ENCODE data around the gene GART. TPM values are rescaled to one million over a fixed set of nuclear protein-coding genes. Genes with fewer than 3 reads are reported as not detected.

The GART gene
- total and polyA plus RNA-seq, 2 of the 8 experiments (the other 6 are each of a cell fraction or from before 2014, with no cell fraction given): 23.1 to 231 TPM

DNA sequence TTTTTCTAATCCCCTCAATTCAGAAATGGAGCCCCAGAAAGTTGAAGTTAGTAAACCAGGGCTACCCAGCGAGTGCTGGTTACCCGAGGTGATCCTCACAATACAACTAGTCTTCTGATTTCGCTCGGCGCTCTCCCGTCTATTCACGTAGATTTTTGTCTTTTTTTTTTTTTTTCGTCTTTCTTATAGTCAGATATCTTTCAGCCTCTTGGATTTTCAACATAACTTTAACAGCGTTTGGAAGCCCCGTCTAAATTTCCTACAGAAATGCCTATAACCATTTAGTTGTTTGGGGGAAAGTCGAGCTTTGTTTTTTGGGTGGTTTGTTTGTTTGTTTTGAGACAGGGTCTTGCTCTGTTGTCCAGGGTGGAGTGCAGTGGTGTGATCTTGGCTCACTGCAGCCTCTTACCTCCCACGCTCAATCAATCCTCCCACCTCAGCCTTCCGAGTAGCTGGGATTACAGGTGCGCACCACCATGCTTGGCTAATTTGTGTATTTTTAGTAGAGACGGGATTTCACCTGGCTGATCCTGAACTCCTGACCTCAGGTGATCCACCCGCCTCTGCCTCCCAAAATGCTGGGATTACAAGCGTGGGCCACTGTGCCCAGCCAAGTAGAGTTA, 61.3 kb downstream of the GART start:
- Histone ChIP-seq H3K9ac (replicated peaks in 1 of 4; ENCODE audit: extremely low read depth in 1 of 4, low read depth in 3 of 4, low read length in 3 of 4) (peak overlapping the region in 3 of 4 experiments; percentile 61 to 75 (median 69); a peak in 6 of 7 replicates), H3K4ac (replicated peaks; ENCODE audit: insufficient read length, low read depth, low read length) (no peak overlapping the region), H3K18ac (ENCODE audit: extremely low read depth, low read length) (no peak overlapping the region), H3K56ac (replicated peaks; ENCODE audit: insufficient read length, low read depth, low read length) (peak overlapping the region; percentile 79), H4K20me1 (replicated peaks in 1 of 2; ENCODE audit: control insufficient read depth in 1 of 2, insufficient read depth in 2 of 2, low read length in 2 of 2) (peaks cover 2% of the 10 kb centered on the region in 2 experiments), H3K23ac (ENCODE audit: insufficient read length) (no peak overlapping the region), H2BK15ac (ENCODE audit: low read length) (no peak overlapping the region), H3K27me3 (replicated peaks in 1 of 4; ENCODE audit: control insufficient read depth in 3 of 4, extremely low read depth in 1 of 4, insufficient read depth in 3 of 4, low read length in 3 of 4) (no peaks in the 10 kb centered on the region), H3K79me1 (ENCODE audit: low read depth, low read length) (no peaks in the 10 kb centered on the region), H3K36me3 (ENCODE audit: control insufficient read depth in 2 of 4, insufficient read depth in 4 of 4, low read length in 3 of 4) (no peaks in the 10 kb centered on the region), H2BK12ac (ENCODE audit: low read depth, low read length) (no peak overlapping the region; the same call in 1 of the 2 replicates), H3K4me1 (replicated peaks in 1 of 4; ENCODE audit: control insufficient read depth in 3 of 4, insufficient read depth in 4 of 4, low read length in 3 of 4) (0 out of 7 replicates have a peak, but pooled peaks cover 0 to 6% (median 0%) of the 10 kb centered on the region in 4 experiments), H3K4me3 (ENCODE audit: extremely low read depth in 1 of 4, insufficient read depth in 2 of 4, low read depth in 3 of 4, low read length in 4 of 4) (peak overlapping the region; percentile 53 to 87 (median 69)), H2AFZ (ENCODE audit: low read length) (peak overlapping the region; percentile 92), H2AK5ac (ENCODE audit: low read depth, low read length) (no peak overlapping the region), H4K8ac (ENCODE audit: extremely low read depth, insufficient read depth, low read length) (peak overlapping the region; percentile 94; the same call in 1 of the 2 replicates), H3K14ac (ENCODE audit: insufficient read length) (no peak overlapping the region), H3K79me2 (ENCODE audit: control insufficient read depth in 1 of 2, insufficient read depth in 2 of 2, low read length in 2 of 2) (peaks cover 0 to 5% of the 10 kb centered on the region in 2 experiments; a peak in 1 of 4 replicates), H3K9me3 (ENCODE audit: insufficient read depth in 2 of 2, low read depth in 1 of 2, low read length in 1 of 2) (no peaks in the 10 kb centered on the region), H3K27ac (ENCODE audit: low read depth, low read length) (peak overlapping the region; percentile 43; the same call in 1 of the 2 replicates), H3K23me2 (ENCODE audit: low read depth, low read length) (peaks cover 10% of the 10 kb centered on the region), H4K5ac (ENCODE audit: insufficient read length, low read depth, low read length) (no peak overlapping the region), H3K4me2 (ENCODE audit: insufficient read depth in 1 of 2, low read depth in 2 of 2, low read length in 2 of 2) (peak overlapping the region; percentile 88 to 95), H4K91ac (replicated peaks; ENCODE audit: insufficient read length, low read length) (no peak overlapping the region), H2BK5ac (ENCODE audit: low read depth, low read length) (0 out of 2 replicates have a peak overlapping the region, but pooled peaks have one; percentile 20), H2BK20ac (ENCODE audit: low read length) (no peak overlapping the region), H2BK120ac (replicated peaks; ENCODE audit: low read depth, low read length) (no peak overlapping the region)
- ChIA-PET CTCF (ENCODE audit: partially characterized antibody) (interaction anchor here (0.8 to 1.5 kb wide), 9 partner anchors 9 to 412 kb away, joined by 3 to 5 read pairs (median 4); no protein-coding TSS in a partner anchor), POLR2A (ENCODE audit: partially characterized antibody) (interaction anchor here (0.7 to 4.2 kb wide), 11 partner anchors 10 to 654 kb away, joined by 3 to 30 read pairs (median 5); partner anchors contain the start of genes DNAJC28 and SON)
- WGBS, 2 experiments (ENCODE audit: extremely low coverage in 1 of 2, insufficient coverage in 1 of 2, insufficient read length in 1 of 2, insufficient replicate concordance in 2 of 2, low coverage in 1 of 2, low lambda C conversion rate in 2 of 2, missing lambda C conversion rate in 1 of 2): 46% methylated on average over 16 of the region's 17 CpGs; no CpG with 5 or more reads in 1 of the 2 experiments
- TF ChIP-seq KDM5A (IDR thresholded peaks at IDR 0.05; ENCODE audit: low read length) (no peak), BACH1 (IDR thresholded peaks at IDR 0.05; ENCODE audit: low read length) (no peak), EZH2 (IDR thresholded peaks at IDR 0.05; ENCODE audit: low read depth, low read length, severe bottlenecking) (no peak), TAF1 (IDR thresholded peaks at IDR 0.05; ENCODE audit: low read depth, low read length) (no peak), PHF8 (conservative IDR thresholded peaks at IDR 0.05; ENCODE audit: low read depth, low read length) (peak; percentile 7; the same call in 1 of the 2 replicates)
- no peak for FAIRE-seq
- DNase-seq (ENCODE audit: low read depth in 1 of 2, low spot score in 2 of 2): no peak
